OCI-LY1 (cell line): ENCODE data around the gene PSMB10.

ENCODE experiments used
- H2AFZ ChIP-seq: fragments of 200-600 bp; sonication (generic), shearing (Covaris generic); 2 replicates; pipeline ENCODE4 v1.6.0; 2014; ENCODE audit warnings: antibody characterized with exemption, mild to moderate bottlenecking, low read length
- H3F3A ChIP-seq: fragments of 200-600 bp; sonication (generic), shearing (Covaris generic); 2 replicates; pipeline ENCODE4 v1.6.0; 2014; ENCODE audit warnings: mild to moderate bottlenecking, antibody characterized with exemption, low read length, moderate library complexity; ENCODE audit not compliant: insufficient read depth
- H3K27ac ChIP-seq: fragments of 200-600 bp; sonication (generic); 2 replicates; pipeline ENCODE4 v1.5.1; 2014; ENCODE audit warnings: low read length, mixed run types, mild to moderate bottlenecking, low read depth; ENCODE audit not compliant: poor library complexity, severe bottlenecking
- H3K27me3 ChIP-seq: fragments of 200-600 bp; sonication (generic); 2 replicates; pipeline ENCODE4 v1.6.0; 2014; ENCODE audit warnings: antibody characterized with exemption, mild to moderate bottlenecking, low read length, moderate library complexity; ENCODE audit not compliant: insufficient read depth
- H3K36me3 ChIP-seq: fragments of 200-600 bp; sonication (generic); 2 replicates; pipeline ENCODE4 v1.6.1; 2014; ENCODE audit warnings: mild to moderate bottlenecking, antibody characterized with exemption, low read length, moderate library complexity, mixed read lengths; ENCODE audit not compliant: insufficient read depth
- H3K4me1 ChIP-seq: fragments of 200-600 bp; sonication (generic); 2 replicates; pipeline ENCODE4 v1.5.1; 2014; ENCODE audit warnings: mild to moderate bottlenecking, low read length, moderate library complexity; ENCODE audit not compliant: insufficient read depth, severe bottlenecking
- H3K4me2 ChIP-seq: fragments of 200-600 bp; sonication (generic), shearing (Covaris generic); 2 replicates; pipeline ENCODE4 v1.6.1; 2014; ENCODE audit warnings: low read length
- H3K4me3 ChIP-seq: fragments of 200-600 bp; sonication (generic); 2 replicates; pipeline ENCODE4 v1.5.1; 2014; ENCODE audit warnings: low read length, low read depth, mild to moderate bottlenecking, mixed read lengths; ENCODE audit not compliant: poor library complexity, severe bottlenecking
- H3K79me2 ChIP-seq: fragments of 200-600 bp; shearing (Covaris generic); 2 replicates; pipeline ENCODE4 v1.6.1; 2016; ENCODE audit warnings: mixed run types, low read length, mixed read lengths; ENCODE audit not compliant: insufficient read depth
- H3K9ac ChIP-seq: fragments of 200-600 bp; sonication (generic), shearing (Covaris generic); 2 replicates; pipeline ENCODE4 v1.6.1; 2014; ENCODE audit warnings: mild to moderate bottlenecking, low read length, mixed read lengths
- H3K9me2 ChIP-seq: fragments of 200-600 bp; sonication (generic), shearing (Covaris generic); 2 replicates; pipeline ENCODE4 v1.6.1; 2014; ENCODE audit warnings: low read depth, mild to moderate bottlenecking, low read length, mixed read lengths
- H3K9me3 ChIP-seq: fragments of 200-600 bp; shearing (Covaris generic); 2 replicates; pipeline ENCODE4 v1.6.1; 2014; ENCODE audit warnings: low read length, mixed read lengths
- H4K20me1 ChIP-seq: fragments of 200-600 bp; sonication (generic), shearing (Covaris generic); 2 replicates; pipeline ENCODE4 v1.6.0; 2016; ENCODE audit warnings: mild to moderate bottlenecking, low read length; ENCODE audit not compliant: insufficient read depth
- CTCF ChIP-seq: fragments of 200-600 bp; sonication (generic), shearing (Covaris generic); IDR thresholded peaks from 2 replicates; pipeline ENCODE4 v1.5.1; 2017; ENCODE audit warnings: mild to moderate bottlenecking, antibody characterized with exemption, low read length, moderate library complexity, mixed read lengths
- EZH2 ChIP-seq: fragments of 200-600 bp; sonication (generic), shearing (Covaris generic); IDR thresholded peaks from 2 replicates; pipeline ENCODE4 v1.8.0; 2017; ENCODE audit warnings: borderline replicate concordance, mixed run types, mild to moderate bottlenecking, antibody characterized with exemption, low read length, moderate library complexity, mixed read lengths

Gene PSMB10

GRCh38 chr16:67934306-67935100 is 2.1 kb downstream of the PSMB10 start:
- Histone ChIP-seq H3K9me2 (no peaks in the 10 kb centered on the region), H3K4me3 (peak overlapping the region; percentile 95), H4K20me1 (no peaks in the 10 kb centered on the region), H3F3A (no peaks in the 10 kb centered on the region), H3K4me2 (peak overlapping the region; percentile 81), H3K79me2 (no peaks in the 10 kb centered on the region), H3K27me3 (no peaks in the 10 kb centered on the region), H2AFZ (no peak overlapping the region), H3K36me3 (peaks cover 27% of the 10 kb centered on the region; the same call in 1 of the 2 replicates), H3K9ac (peak overlapping the region; percentile 71), H3K4me1 (peaks cover 28% of the 10 kb centered on the region), H3K9me3 (no peaks in the 10 kb centered on the region), H3K27ac (peak overlapping the region; percentile 5)
- TF ChIP-seq CTCF (no peak), EZH2 (no peak)

GRCh38 chr16:67933805-67934204 is 2.8 kb downstream of the PSMB10 start:
- Histone ChIP-seq H3K9ac (no peak overlapping the region), H4K20me1 (no peaks in the 10 kb centered on the region), H3K27me3 (no peaks in the 10 kb centered on the region), H3K4me3 (no peak overlapping the region), H3F3A (no peaks in the 10 kb centered on the region), H3K9me2 (no peaks in the 10 kb centered on the region), H2AFZ (no peak overlapping the region), H3K27ac (no peak overlapping the region), H3K36me3 (peaks cover 32% of the 10 kb centered on the region; the same call in 1 of the 2 replicates), H3K79me2 (no peaks in the 10 kb centered on the region), H3K9me3 (no peaks in the 10 kb centered on the region), H3K4me2 (no peak overlapping the region), H3K4me1 (peaks cover 22% of the 10 kb centered on the region)
- TF ChIP-seq EZH2 (no peak), CTCF (no peak)

GRCh38 chr16:67932462-67932840 is 4.2 kb downstream of the PSMB10 start:
- TF ChIP-seq EZH2 (no peak), CTCF (no peak)
- no peak overlapping the region for H3K27ac ChIP-seq
- peaks cover 22% of the 10 kb centered on the region for H3K4me1 ChIP-seq
- no peak overlapping the region for H3K9ac ChIP-seq
- no peak overlapping the region for H3K4me2 ChIP-seq
- no peaks in the 10 kb centered on the region for H3K79me2 ChIP-seq
- H3K27me3 ChIP-seq: no peaks in the 10 kb centered on the region
- H3K9me2 ChIP-seq: no peaks in the 10 kb centered on the region
- H3F3A ChIP-seq: no peaks in the 10 kb centered on the region
- no peak overlapping the region for H2AFZ ChIP-seq
- no peaks in the 10 kb centered on the region for H3K9me3 ChIP-seq
- no peaks in the 10 kb centered on the region for H4K20me1 ChIP-seq
- H3K4me3 ChIP-seq: no peak overlapping the region
- peaks cover 38% of the 10 kb centered on the region; the same call in 1 of the 2 replicates for H3K36me3 ChIP-seq
